Lower lobe of right lung (tissue), 2 donors: ENCODE data around the gene DNAH17. TPM values are rescaled to one million over a fixed set of nuclear protein-coding genes. Genes with fewer than 3 reads are reported as not detected.

Experiments
- ATAC-seq, 2 donors: fragments of 200-7000 bp; cut with Tn5 transposase; one replicate each; pipeline ENCODE4 v1.9.1; 2020 to 2022; ENCODE audit warnings: mild to moderate bottlenecking in 2 of 2, moderate library complexity in 2 of 2
- DNase-seq: peaks from one replicate; pipeline ENCODE4 v3.0.0-alpha.2; 2020
- H3K27ac ChIP-seq: fragments of 200-600 bp; one replicate; pipeline ENCODE4 v1.8.0; 2022
- H3K27me3 ChIP-seq: fragments of 200-600 bp; one replicate; pipeline ENCODE4 v1.8.0; 2022; ENCODE audit warnings: low read depth
- H3K36me3 ChIP-seq: fragments of 200-600 bp; one replicate; pipeline ENCODE4 v1.8.0; 2022; ENCODE audit warnings: mild to moderate bottlenecking
- H3K4me1 ChIP-seq: fragments of 200-600 bp; one replicate; pipeline ENCODE4 v1.8.0; 2022
- H3K4me3 ChIP-seq: fragments of 200-600 bp; one replicate; pipeline ENCODE4 v1.8.0; 2022; ENCODE audit warnings: mild to moderate bottlenecking
- H3K9me3 ChIP-seq: fragments of 200-600 bp; one replicate; pipeline ENCODE4 v1.8.0; 2022
- intact Hi-C: fragments of 100-400 bp; cut with DNase I; formaldehyde crosslinking; loops from one replicate; pipeline ENCODE4 v1.11.0; 2022
- total RNA-seq: library from RNA; stranded (reverse); fragmentation: NEBNext Ultra II Directional; extraction: Animal tissue kit (Norgen Biotek cat#: 25700); gene quantifications from one replicate; pipeline ENCODE4 v1.2.1, GENCODE V29; 2021
- TF ChIP-seq, protein P1 (sequence below): fragments of 200-600 bp; IDR thresholded peaks from one replicate; pipeline ENCODE4 v1.8.0; 2022; ENCODE audit warnings: antibody characterized with exemption, mild to moderate bottlenecking
- donor health status: DM: no; HTN: yes; CAD: no; lungs with severe emphysema.

Gene DNAH17
- total RNA-seq, 1 donor from 2014 or later = 2.8 TPM

DNA sequence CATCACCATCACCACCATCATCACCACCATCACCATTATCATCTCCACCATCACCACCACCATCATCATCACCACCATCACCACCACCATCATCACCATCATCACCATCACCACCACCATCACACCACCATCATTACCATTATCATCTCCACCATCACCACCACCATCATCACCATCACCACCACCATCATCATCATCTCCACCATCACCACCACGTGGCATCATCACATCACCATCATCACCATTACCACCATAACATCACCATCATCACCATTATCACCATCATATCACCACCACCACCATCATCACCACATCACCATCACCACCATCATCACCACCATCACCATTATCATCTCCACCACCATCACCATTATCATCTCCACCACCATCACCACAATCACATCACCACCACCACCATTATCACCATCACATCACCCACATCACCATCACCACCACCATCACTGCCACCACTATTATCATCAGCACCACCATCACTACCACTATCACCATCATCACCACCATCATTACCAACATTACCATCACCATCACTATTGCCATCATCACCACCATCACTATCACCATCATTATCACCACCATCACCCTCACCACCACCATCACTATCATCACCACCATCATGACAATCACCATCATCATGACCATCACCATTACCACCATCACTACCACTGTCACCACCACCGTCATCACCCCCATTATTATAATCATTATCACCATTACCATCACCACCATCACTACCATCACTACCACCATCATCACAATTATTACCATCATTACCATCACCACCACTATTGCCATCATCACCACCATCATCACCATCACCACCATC lies 99.1 kb downstream of the DNAH17 start:
- intact Hi-C loops = no loop called here
- H3K4me1 ChIP-seq = no peaks in the 10 kb centered on the region
- DNase-seq (no peak), ATAC-seq (no peak)
- no peaks in the 10 kb centered on the region for H3K36me3 ChIP-seq
- no peak overlapping the region for H3K27ac ChIP-seq
- H3K9me3 ChIP-seq = no peaks in the 10 kb centered on the region
- H3K4me3 ChIP-seq = no peak overlapping the region
- H3K27me3 ChIP-seq = peaks cover 6% of the 10 kb centered on the region
- TF ChIP-seq, protein P1, sequence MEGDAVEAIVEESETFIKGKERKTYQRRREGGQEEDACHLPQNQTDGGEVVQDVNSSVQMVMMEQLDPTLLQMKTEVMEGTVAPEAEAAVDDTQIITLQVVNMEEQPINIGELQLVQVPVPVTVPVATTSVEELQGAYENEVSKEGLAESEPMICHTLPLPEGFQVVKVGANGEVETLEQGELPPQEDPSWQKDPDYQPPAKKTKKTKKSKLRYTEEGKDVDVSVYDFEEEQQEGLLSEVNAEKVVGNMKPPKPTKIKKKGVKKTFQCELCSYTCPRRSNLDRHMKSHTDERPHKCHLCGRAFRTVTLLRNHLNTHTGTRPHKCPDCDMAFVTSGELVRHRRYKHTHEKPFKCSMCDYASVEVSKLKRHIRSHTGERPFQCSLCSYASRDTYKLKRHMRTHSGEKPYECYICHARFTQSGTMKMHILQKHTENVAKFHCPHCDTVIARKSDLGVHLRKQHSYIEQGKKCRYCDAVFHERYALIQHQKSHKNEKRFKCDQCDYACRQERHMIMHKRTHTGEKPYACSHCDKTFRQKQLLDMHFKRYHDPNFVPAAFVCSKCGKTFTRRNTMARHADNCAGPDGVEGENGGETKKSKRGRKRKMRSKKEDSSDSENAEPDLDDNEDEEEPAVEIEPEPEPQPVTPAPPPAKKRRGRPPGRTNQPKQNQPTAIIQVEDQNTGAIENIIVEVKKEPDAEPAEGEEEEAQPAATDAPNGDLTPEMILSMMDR = no peak

DNA sequence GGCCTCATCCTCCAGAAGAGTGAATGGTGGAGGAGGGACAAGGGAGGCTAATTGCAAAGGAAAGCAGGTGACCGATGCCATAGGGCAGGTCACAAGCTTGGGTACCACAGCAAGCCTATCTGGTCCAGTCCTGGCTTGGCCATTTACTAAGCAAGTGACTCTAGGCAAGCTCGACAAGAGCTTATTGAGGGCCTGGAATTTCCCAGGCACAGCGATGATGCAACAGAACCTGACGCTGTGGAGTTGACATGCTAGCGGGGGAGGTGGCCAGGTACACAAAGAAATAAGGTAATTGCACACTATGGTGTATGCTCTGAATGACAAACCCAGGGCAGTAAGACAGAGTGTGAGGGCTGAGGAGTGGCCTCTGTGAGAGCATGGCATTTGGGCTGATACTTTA lies 100.2 kb downstream of the DNAH17 start:
- intact Hi-C loops = no loop called here
- Histone ChIP-seq H3K36me3 (no peaks in the 10 kb centered on the region), H3K27me3 (peaks cover 6% of the 10 kb centered on the region), H3K4me3 (no peak overlapping the region), H3K4me1 (no peaks in the 10 kb centered on the region), H3K27ac (no peak overlapping the region), H3K9me3 (no peaks in the 10 kb centered on the region)
- DNase-seq = no peak
- TF ChIP-seq, protein P1 = no peak
- ATAC-seq = peak; percentile 61 to 80

DNA sequence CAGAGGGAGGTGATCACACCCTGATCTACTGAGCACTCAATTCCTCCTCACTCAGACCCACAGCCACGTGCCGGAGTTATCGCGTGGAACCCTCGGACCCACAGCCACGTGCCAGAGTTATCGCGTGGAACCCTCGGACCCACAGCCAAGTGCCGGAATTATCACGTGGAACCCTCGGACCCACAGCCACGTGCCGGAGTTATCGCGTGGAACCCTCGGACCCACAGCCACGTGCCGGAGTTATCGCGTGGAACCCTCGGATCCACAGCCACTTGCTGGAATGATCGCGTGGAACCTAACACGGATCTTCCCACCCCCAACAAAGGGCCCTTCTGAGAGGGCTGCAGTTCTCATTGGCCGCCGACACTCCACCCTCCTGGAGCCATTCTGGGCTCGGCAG lies 101.0 kb downstream of the DNAH17 start:
- Histone ChIP-seq H3K27me3 (peaks cover 6% of the 10 kb centered on the region), H3K27ac (no peak overlapping the region), H3K9me3 (no peaks in the 10 kb centered on the region), H3K4me3 (no peak overlapping the region), H3K36me3 (no peaks in the 10 kb centered on the region), H3K4me1 (no peaks in the 10 kb centered on the region)
- ATAC-seq (no peak), DNase-seq (no peak)
- intact Hi-C loops = no loop called here
- TF ChIP-seq, protein P1 = no peak

DNA sequence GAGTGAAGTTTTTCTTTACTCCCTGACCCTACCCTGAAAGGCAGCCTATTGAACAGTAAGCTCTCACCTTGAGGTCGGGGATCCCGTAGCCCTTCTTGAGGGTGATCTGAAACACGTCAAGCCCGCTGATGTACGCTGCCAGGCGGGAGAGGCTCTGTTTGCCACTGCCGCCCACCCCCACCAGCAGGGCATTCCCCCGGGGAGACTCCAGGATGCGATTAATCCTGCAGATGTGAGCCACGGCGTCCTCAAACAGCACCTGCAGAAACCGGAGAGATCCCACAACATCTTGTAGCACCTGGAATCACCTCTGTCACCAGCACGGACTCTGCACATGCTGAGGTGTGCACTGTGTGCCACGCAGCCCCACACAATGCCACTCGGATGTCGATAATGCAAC lies 102.0 kb downstream of the DNAH17 start:
- Histone ChIP-seq H3K27ac (no peak overlapping the region), H3K36me3 (no peaks in the 10 kb centered on the region), H3K4me3 (no peak overlapping the region), H3K27me3 (peaks cover 6% of the 10 kb centered on the region), H3K9me3 (no peaks in the 10 kb centered on the region), H3K4me1 (no peaks in the 10 kb centered on the region)
- intact Hi-C loops = no loop called here
- TF ChIP-seq, protein P1 = no peak
- DNase-seq = no peak
- ATAC-seq = no peak

DNA sequence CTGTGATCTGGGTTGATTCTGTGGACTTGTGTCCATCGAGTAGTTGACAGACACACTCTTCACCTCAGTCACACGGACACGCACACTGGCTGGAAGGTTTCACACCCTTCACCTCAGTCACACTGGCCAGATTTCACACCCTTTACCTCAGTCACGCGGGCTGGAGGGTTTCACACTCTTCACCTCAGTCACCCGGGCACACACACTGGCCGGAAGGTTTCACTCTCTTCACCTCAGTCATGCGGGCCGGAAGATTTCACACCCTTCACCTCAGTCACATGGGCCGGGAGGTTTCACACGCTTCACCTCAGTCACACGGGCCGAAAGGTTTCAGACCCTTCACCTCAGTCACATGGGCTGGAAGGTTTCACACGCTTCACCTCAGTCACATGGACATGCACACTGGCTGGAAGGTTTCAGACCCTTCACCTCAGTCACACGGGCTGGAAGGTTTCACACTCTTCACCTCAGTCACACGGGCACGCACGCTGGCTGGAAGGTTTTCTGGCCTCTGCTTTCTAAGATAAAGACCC lies 102.5 kb downstream of the DNAH17 start:
- TF ChIP-seq, protein P1 = no peak
- no peaks in the 10 kb centered on the region for H3K4me1 ChIP-seq
- H3K27ac ChIP-seq = no peak overlapping the region
- H3K9me3 ChIP-seq = no peaks in the 10 kb centered on the region
- no peak overlapping the region for H3K4me3 ChIP-seq
- H3K27me3 ChIP-seq = peaks cover 6% of the 10 kb centered on the region
- intact Hi-C loops = no loop called here
- H3K36me3 ChIP-seq = no peaks in the 10 kb centered on the region
- peak in 1 of 2 donors; percentile 44 for ATAC-seq
- DNase-seq = no peak
